GM13976 (cell line): ENCODE measurements around the gene FBLN2.

Experiments
- DNase-seq: peaks from one replicate; pipeline ENCODE4 v3.0.0; 2012; ENCODE audit warnings: low spot score
- in situ Hi-C: fragments of 300-500 bp; cut with MboI; formaldehyde crosslinking; loops from one replicate; pipeline ENCODE4 v1.12.0; 2022; ENCODE audit warnings: low sequenced_read_pairs, mixed read lengths, inconsistent platforms; ENCODE audit not compliant: unreplicated experiment
- TF ChIP-seq, protein P1 (sequence below): IDR thresholded peaks from 2 replicates; pipeline ENCODE4 v1.5.1; 2012; ENCODE audit warnings: borderline replicate concordance, mild to moderate bottlenecking; ENCODE audit not compliant: insufficient read depth; ENCODE audit errors: extremely low read depth, missing control alignments, control extremely low read depth

The FBLN2 gene

DNA sequence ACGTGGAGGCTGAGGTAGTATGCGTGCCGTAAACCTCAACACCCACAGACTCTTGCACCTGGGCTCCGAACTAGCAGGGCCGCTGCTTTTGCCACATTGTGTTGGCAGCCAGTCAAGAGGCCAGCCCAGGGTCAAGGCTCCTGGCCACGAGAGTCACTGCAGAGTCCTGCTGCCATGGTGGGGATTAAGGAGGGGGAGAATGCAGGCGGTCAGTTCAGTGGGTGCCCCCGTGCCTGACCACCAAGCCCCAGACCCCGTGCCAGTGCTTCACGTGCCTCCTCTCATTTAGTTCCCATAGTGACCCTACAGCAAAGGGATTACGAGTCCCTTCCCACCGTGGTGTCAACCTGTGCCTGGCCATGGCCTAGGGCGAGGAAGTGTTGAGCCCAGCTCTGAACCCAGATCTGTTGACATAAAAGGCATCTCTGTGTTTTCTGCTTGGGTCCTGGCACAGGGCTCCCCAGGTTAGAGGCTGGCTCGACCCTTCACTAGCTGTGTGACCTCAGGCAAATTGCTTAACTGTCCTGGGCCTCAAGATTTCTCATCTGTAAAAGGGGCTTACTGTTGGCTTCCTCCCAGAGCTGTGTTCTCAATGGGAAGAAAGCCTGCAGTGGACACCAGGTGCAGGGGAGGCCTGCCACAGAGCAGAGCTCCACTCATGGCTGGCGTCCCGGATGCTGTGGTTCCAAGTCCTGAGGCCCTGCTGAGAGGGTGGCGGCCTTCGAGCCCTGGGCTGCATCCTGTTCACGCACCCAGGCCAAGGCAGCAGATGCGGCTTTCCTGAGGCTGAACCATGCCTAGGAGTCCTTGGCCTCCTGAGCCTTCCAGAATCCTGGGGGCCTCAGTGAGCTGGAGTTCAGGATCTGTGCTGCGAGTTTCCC is 32.8 kb downstream of the FBLN2 start:
- in situ Hi-C loops, result no loop called here
- DNase-seq, result no peak

GRCh38 chr3:13582366-13583250 is 33.7 kb downstream of the FBLN2 start:
- no peak for DNase-seq
- TF ChIP-seq, protein P1, sequence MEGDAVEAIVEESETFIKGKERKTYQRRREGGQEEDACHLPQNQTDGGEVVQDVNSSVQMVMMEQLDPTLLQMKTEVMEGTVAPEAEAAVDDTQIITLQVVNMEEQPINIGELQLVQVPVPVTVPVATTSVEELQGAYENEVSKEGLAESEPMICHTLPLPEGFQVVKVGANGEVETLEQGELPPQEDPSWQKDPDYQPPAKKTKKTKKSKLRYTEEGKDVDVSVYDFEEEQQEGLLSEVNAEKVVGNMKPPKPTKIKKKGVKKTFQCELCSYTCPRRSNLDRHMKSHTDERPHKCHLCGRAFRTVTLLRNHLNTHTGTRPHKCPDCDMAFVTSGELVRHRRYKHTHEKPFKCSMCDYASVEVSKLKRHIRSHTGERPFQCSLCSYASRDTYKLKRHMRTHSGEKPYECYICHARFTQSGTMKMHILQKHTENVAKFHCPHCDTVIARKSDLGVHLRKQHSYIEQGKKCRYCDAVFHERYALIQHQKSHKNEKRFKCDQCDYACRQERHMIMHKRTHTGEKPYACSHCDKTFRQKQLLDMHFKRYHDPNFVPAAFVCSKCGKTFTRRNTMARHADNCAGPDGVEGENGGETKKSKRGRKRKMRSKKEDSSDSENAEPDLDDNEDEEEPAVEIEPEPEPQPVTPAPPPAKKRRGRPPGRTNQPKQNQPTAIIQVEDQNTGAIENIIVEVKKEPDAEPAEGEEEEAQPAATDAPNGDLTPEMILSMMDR, result no peak
- in situ Hi-C loops, result no loop called here

More for the DNA sequence above, 32.8 kb downstream of the FBLN2 start:
- TF ChIP-seq, protein P1, result no peak

DNA sequence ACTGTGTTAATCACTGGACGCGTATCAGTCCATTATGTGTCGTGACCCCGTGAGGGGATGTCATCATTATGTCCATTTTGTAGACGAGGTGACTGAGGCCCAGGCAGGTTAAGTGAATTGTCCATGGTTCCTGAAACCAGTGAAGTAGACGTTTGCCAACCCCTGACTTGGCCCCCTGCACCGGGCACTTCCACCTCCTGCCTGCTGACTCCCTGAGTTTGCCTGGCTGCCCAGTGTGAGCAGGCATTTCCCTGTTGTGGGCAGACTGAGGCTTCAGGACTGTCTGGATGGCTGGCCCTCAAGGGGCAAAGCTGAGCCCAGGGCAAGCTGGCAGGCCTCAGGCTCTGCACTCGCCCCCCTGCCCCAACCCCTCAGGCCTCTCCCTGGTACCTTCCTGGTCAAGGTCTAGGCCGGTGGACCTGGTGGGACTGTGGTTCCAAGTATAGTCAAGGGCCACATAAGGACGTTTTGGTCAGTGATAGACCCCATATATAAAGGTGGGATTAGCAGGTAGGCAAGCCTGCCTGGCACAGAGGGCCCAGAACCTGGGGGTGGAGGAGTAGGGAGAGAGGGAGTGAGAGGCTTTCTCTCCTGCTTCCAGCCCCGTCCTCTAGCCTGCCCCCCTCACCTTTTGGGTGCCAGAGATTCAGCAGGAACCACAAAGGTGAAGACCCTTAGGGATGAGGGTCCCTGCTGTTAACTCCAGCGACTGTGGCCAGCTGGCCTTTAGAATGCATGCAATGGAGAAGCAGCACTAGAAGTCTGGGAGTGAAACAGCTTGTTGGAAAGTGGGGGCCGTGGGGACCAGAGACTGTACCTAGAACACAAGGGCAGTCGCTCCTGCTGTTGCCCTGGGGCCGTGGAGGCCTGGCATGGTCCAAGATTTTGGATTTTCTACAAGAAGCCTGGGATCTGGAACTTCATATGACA is 34.6 kb downstream of the FBLN2 start:
- DNase-seq, result no peak
- in situ Hi-C loops, result no loop called here
- TF ChIP-seq, protein P1, result no peak

- in situ Hi-C loops, result no loop called here
- TF ChIP-seq, protein P1, result no peak
- no peak for DNase-seq
Observed at GRCh38 chr3:13584427-13584891, 35.5 kb downstream of the FBLN2 start.

DNA sequence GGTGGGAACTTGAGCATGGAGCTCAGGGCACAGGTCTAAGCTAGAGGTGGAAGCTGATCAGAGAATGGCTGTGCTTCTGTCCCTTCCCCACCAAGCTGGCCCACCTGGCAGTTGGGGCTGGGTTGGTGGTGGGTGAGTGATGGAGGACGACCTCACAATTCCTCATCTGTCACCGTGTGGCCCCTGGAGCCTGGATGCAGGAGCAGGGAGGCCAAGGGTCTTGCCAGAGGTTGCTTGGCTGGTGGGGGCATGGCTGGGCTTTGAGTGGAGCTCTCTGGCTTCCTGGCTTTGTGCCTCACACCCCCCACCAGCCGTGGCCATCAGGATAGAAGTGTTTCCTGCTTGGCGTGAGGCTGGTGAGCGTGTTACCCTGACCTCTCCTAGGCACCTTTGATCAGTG is 36.0 kb downstream of the FBLN2 start:
- in situ Hi-C loops, result no loop called here
- DNase-seq, result no peak
- TF ChIP-seq, protein P1, result no peak
